Progenitor cell of endocrine pancreas (in vitro differentiated cells): ENCODE measurements around the gene LRRC56. TPM values are rescaled to one million over a fixed set of nuclear protein-coding genes. Genes with fewer than 3 reads are reported as not detected.

ENCODE experiments used
- DNase-seq: peaks from one replicate; pipeline ENCODE4 v3.0.0; 2021; ENCODE audit warnings: low spot score; ENCODE audit not compliant: unreplicated experiment
- H3K27ac Mint-ChIP-seq: 2 replicates; pipeline ENCODE4 v1.8.0; 2021; ENCODE audit warnings: mild to moderate bottlenecking, moderate library complexity, mixed read lengths
- H3K27me3 Mint-ChIP-seq: 2 replicates; pipeline ENCODE4 v1.8.0; 2021; ENCODE audit warnings: mixed read lengths
- H3K36me3 Mint-ChIP-seq: 2 replicates; pipeline ENCODE4 v1.8.0; 2022; ENCODE audit warnings: mixed read lengths; ENCODE audit not compliant: insufficient read depth
- H3K4me1 Mint-ChIP-seq: 2 replicates; pipeline ENCODE4 v1.8.0; 2021; ENCODE audit warnings: low read depth, mixed read lengths
- H3K4me3 Mint-ChIP-seq: 2 replicates; pipeline ENCODE4 v1.8.0; 2021; ENCODE audit warnings: low read depth, mild to moderate bottlenecking, moderate library complexity, mixed read lengths
- H3K9me3 Mint-ChIP-seq: 2 replicates; pipeline ENCODE4 v1.8.0; 2021; ENCODE audit warnings: low read depth, mixed read lengths
- CTCF ChIP-seq: fragments of 200-600 bp; sonication (generic); IDR thresholded peaks from one replicate; pipeline ENCODE4 v1.5.0; 2021; ENCODE audit warnings: antibody characterized with exemption, mild to moderate bottlenecking; ENCODE audit not compliant: unreplicated experiment
- total RNA-seq: library from RNA; stranded (reverse); gene quantifications from 2 replicates; pipeline ENCODE4 v1.2.1, GENCODE V29; 2021

The LRRC56 gene
- total RNA-seq, 1 donor from 2014 or later, result 5.4 TPM

GRCh38 chr11:535519-536454 lies 1.5 kb upstream of the LRRC56 start, which contains the start of gene HRAS:
HRAS (minus strand) TSS chr11:535576.
- H3K4me3 Mint-ChIP-seq, result peak within 1 kb of the TSS; percentile 83
- H3K27me3 Mint-ChIP-seq, result no peaks in the 10 kb centered on the region
- H3K4me1 Mint-ChIP-seq, result peaks cover 6% of the 10 kb centered on the region
- peaks cover 1% of the 10 kb centered on the region for H3K36me3 Mint-ChIP-seq
- peak within 1 kb of the TSS; percentile 95 for H3K27ac Mint-ChIP-seq
- DNase-seq, result peak; percentile 91
- TF ChIP-seq CTCF, result no peak
- no peaks in the 10 kb centered on the region for H3K9me3 Mint-ChIP-seq

- no peak for DNase-seq
- Mint-ChIP-seq H3K27me3 (no peaks in the 10 kb centered on the region), H3K36me3 (peaks cover 2% of the 10 kb centered on the region), H3K4me3 (peak overlapping the region; percentile 55), H3K27ac (no peak overlapping the region), H3K4me1 (peaks cover 6% of the 10 kb centered on the region), H3K9me3 (no peaks in the 10 kb centered on the region)
- TF ChIP-seq CTCF, result no peak
Measured at GRCh38 chr11:537622-538430, 499 bp downstream of the LRRC56 start.

GRCh38 chr11:538431-539051 lies 1.2 kb downstream of the LRRC56 start:
- Mint-ChIP-seq H3K27me3 (no peaks in the 10 kb centered on the region), H3K9me3 (no peaks in the 10 kb centered on the region), H3K36me3 (peaks cover 2% of the 10 kb centered on the region), H3K27ac (no peak overlapping the region), H3K4me1 (peaks cover 6% of the 10 kb centered on the region), H3K4me3 (peak overlapping the region; percentile 55)
- no peak for DNase-seq
- TF ChIP-seq CTCF, result no peak

GRCh38 chr11:539971-540481 lies 2.7 kb downstream of the LRRC56 start:
- TF ChIP-seq CTCF, result no peak
- no peaks in the 10 kb centered on the region for H3K9me3 Mint-ChIP-seq
- H3K27me3 Mint-ChIP-seq, result no peaks in the 10 kb centered on the region
- H3K4me3 Mint-ChIP-seq, result no peak overlapping the region
- H3K36me3 Mint-ChIP-seq, result peaks cover 2% of the 10 kb centered on the region
- no peak overlapping the region for H3K27ac Mint-ChIP-seq
- H3K4me1 Mint-ChIP-seq, result peaks cover 6% of the 10 kb centered on the region
- DNase-seq, result no peak
